Bronchial epithelial cell (primary cell): ENCODE measurements around the gene FHIT. TPM values are rescaled to one million over a fixed set of nuclear protein-coding genes. Genes with fewer than 3 reads are reported as not detected.

Experiments used
- DNase-seq: peaks from one replicate; pipeline ENCODE4 v3.0.0-alpha.2; 2010; ENCODE audit warnings: low read depth
- FAIRE-seq: peaks from 2 replicates; lab custom pipeline; 2011; peaks lifted over from hg19 to GRCh38; lab: Jason Lieb, UNC
- H3K27me3 ChIP-seq: 2 replicates; pipeline ENCODE4 v1.5.1; 2011; ENCODE audit warnings: low read length; ENCODE audit not compliant: control insufficient read depth, insufficient read depth
- H3K36me3 ChIP-seq: 2 replicates; pipeline ENCODE4 v1.5.1; 2011; ENCODE audit warnings: low read length; ENCODE audit not compliant: control insufficient read depth, insufficient read depth
- H3K4me3 ChIP-seq: 2 replicates; pipeline ENCODE4 v1.5.1; 2011; ENCODE audit warnings: mild to moderate bottlenecking, low read depth, low read length, control low read depth
- total RNA-seq: library from RNA; depleted of rRNA; stranded (reverse); fragments of >200 nt; gene quantifications from 2 replicates; pipeline ENCODE4 v1.2.1, GENCODE V29; 2014
- TF ChIP-seq, protein P1 (sequence below): IDR thresholded peaks from 2 replicates; pipeline ENCODE4 v1.5.1; 2011; ENCODE audit warnings: mild to moderate bottlenecking, moderate library complexity, low read length, control low read depth, inconsistent platforms; ENCODE audit not compliant: insufficient read depth, severe bottlenecking

Gene FHIT
- total RNA-seq, 1 donor from 2014 or later, result 1.6 TPM

DNA sequence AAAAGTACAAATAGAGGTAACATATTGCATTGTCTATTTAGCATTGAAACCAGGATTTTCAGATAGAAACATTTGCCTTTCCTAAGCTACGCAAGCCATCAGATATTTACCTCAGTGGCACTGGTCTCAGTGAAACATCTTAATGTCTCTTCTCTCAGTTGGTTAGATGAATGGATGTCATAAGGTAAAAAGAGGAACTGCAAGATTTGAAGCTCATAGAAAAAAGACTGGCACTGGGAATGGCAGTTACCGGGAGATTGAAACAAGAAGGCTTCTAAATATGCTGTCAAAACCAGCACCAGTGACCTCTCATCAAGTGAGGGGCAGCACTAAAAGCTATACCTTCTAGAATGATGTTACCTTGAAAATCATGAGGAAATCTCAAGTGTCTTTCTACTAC, 486.4 kb downstream of the FHIT start:
- H3K27me3 ChIP-seq, result no peaks in the 10 kb centered on the region
- no peak for FAIRE-seq
- no peaks in the 10 kb centered on the region for H3K36me3 ChIP-seq
- DNase-seq, result no peak
- H3K4me3 ChIP-seq, result no peak overlapping the region
- TF ChIP-seq, protein P1, sequence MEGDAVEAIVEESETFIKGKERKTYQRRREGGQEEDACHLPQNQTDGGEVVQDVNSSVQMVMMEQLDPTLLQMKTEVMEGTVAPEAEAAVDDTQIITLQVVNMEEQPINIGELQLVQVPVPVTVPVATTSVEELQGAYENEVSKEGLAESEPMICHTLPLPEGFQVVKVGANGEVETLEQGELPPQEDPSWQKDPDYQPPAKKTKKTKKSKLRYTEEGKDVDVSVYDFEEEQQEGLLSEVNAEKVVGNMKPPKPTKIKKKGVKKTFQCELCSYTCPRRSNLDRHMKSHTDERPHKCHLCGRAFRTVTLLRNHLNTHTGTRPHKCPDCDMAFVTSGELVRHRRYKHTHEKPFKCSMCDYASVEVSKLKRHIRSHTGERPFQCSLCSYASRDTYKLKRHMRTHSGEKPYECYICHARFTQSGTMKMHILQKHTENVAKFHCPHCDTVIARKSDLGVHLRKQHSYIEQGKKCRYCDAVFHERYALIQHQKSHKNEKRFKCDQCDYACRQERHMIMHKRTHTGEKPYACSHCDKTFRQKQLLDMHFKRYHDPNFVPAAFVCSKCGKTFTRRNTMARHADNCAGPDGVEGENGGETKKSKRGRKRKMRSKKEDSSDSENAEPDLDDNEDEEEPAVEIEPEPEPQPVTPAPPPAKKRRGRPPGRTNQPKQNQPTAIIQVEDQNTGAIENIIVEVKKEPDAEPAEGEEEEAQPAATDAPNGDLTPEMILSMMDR, result no peak

DNA sequence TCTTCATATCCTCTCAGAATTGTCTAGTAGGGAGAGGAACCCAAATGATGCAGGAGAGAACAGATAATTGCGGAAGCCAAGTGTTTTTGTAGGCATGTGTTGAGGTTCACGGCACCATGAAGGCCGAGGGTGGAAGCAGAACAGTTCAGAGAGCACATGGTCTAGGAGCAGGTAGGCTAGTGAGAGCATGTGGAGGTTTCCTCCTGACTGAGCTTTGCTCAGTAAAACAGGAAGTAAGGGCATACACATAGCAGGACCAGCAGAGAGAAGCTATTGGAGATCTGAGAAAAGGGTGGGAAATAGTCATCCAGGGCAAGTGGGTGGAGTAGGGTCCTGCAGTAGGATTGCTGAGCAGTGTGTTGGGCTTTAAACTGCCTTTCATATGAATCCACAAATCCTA, 491.1 kb downstream of the FHIT start:
- Histone ChIP-seq H3K4me3 (no peak overlapping the region), H3K36me3 (no peaks in the 10 kb centered on the region), H3K27me3 (no peaks in the 10 kb centered on the region)
- DNase-seq (no peak), FAIRE-seq (no peak)
- TF ChIP-seq, protein P1, result no peak

DNA sequence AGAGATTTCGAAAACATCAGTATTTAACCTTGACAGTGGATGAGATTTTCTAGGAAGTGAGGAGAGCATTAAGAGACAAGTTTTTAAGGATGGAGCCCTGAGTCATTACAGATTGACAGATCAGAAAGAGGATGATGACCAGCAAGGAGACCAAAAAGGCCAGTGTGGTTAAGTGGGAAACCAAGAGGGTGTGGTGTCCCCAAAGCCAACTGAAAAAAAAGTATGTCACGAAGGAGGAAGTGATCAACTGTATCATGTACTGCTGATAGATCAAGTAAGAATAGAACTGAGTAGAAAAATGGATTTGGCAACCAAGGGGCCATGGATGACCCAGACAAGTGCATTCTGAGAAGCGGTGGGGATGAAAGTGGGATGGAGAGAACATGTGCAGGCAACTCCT, 491.8 kb downstream of the FHIT start:
- DNase-seq, result no peak
- no peak overlapping the region for H3K4me3 ChIP-seq
- H3K36me3 ChIP-seq, result no peaks in the 10 kb centered on the region
- no peak for FAIRE-seq
- H3K27me3 ChIP-seq, result no peaks in the 10 kb centered on the region
- TF ChIP-seq, protein P1, result no peak

DNA sequence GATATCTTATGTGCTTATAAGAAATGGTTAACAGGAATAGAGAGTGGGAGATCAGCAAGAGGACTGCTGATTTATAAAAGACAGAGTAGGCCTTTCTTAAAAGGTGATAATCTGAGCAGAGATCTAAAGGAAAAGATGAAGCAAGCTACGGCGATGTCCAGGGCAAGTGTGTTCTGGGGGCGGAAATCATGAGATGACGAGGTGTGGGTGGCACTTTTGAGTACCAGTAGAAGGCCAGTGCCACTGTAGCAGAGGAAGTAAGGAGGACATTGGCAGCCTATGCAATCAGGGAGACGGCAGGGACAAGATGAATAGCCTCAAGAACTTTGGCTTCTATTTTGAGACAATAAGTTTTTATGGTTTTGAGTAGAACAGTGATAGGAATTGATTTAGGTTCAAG, 492.4 kb downstream of the FHIT start:
- no peak for DNase-seq
- FAIRE-seq, result no peak
- no peak overlapping the region for H3K4me3 ChIP-seq
- TF ChIP-seq, protein P1, result no peak
- no peaks in the 10 kb centered on the region for H3K27me3 ChIP-seq
- no peaks in the 10 kb centered on the region for H3K36me3 ChIP-seq

DNA sequence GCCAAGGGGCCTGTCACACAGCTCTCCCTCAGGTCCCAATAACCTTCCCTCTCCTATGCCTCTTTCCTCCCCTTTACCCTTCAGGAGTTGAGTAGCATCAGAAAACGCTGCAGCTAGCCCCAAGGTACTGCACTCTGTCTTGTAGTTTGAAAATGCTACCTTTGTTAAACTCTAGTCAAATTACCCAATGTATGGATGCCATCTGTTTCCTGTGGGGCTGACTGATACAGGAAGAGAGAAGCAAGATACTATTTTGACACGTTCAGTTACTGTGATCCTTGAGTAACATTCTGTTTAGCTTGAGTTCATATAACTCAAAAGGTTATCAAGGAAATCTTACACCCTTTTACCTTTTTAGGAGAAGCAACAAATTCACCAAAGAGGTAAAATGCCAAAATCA, 493.1 kb downstream of the FHIT start:
- TF ChIP-seq, protein P1, result no peak
- DNase-seq, result no peak
- H3K36me3 ChIP-seq, result no peaks in the 10 kb centered on the region
- no peak overlapping the region for H3K4me3 ChIP-seq
- H3K27me3 ChIP-seq, result no peaks in the 10 kb centered on the region
- FAIRE-seq, result no peak

DNA sequence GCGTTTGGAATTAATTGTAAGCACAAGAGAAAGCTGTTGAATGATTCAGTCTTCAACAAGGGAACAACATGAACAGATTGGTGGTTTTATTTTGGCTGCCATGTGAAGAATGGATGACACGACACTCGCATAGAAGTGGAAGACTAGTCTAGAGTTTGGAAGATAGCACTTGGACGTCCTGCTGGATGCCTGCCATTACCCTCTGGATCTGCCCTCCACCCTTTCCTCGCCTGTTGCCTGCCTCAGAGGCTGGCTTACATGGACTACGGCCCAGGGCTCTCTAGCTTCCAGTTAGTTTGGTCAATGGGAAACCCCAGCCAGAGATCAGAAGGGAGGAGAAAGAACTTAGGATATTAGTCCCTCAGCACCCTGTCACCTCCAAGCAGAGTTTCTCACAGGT, 493.5 kb downstream of the FHIT start:
- Histone ChIP-seq H3K4me3 (no peak overlapping the region), H3K27me3 (no peaks in the 10 kb centered on the region), H3K36me3 (no peaks in the 10 kb centered on the region)
- TF ChIP-seq, protein P1, result no peak
- DNase-seq (no peak), FAIRE-seq (peak; percentile 75)
